Gastroesophageal sphincter (tissue), 4 donors: Measurements from ENCODE around the gene MRPL12. TPM values are rescaled to one million over a fixed set of nuclear protein-coding genes. Genes with fewer than 3 reads are reported as not detected.

Source experiments
- ATAC-seq: fragments of 150-250 bp; one replicate; pipeline ENCODE4 v1.9.1; 2016; ENCODE audit warnings: mild to moderate bottlenecking, moderate library complexity
- H3K27ac ChIP-seq, 4 donors: fragments of 200-600 bp; sonication (generic) in 3 of 4; 1 replicate in 3 of 4; 2 replicates in 1 of 4; pipeline ENCODE4 v1.5.1; 2016 to 2019
- H3K27me3 ChIP-seq: fragments of 200-600 bp; sonication (generic); one replicate; pipeline ENCODE4 v1.5.1; 2019
- H3K36me3 ChIP-seq, 2 donors: fragments of 200-600 bp; sonication (generic); one replicate each; pipeline ENCODE4 v1.5.1; 2019; ENCODE audit warnings: control low read depth in 1 of 2
- H3K4me1 ChIP-seq, 3 donors: fragments of 200-600 bp; sonication (generic); 1 replicate in 2 of 3; 2 replicates in 1 of 3; pipeline ENCODE4 v1.5.1; 2016 to 2019; ENCODE audit warnings: control low read depth in 2 of 3
- H3K4me3 ChIP-seq, 2 donors: fragments of 200-600 bp; sonication (generic); one replicate each; pipeline ENCODE4 v1.5.1; 2019; ENCODE audit warnings: mild to moderate bottlenecking in 1 of 2, moderate library complexity in 1 of 2
- H3K9me3 ChIP-seq, 3 donors: fragments of 200-600 bp; sonication (generic); one replicate each; pipeline ENCODE4 v1.5.1; 2017 to 2019; ENCODE audit warnings: control low read depth in 2 of 3
- CTCF ChIP-seq, 4 experiments: fragments of 200-600 bp in 2 of 4; fragments of 450-650 bp in 2 of 4; sonication (generic) in 1 of 4; IDR thresholded peaks; one replicate each; pipeline ENCODE4 v1.5.1; 2017 to 2019; ENCODE audit warnings: antibody characterized with exemption in 4 of 4, mild to moderate bottlenecking in 2 of 4, moderate library complexity in 2 of 4
- EP300 ChIP-seq: sonication (generic); formaldehyde crosslinking; IDR thresholded peaks from one replicate; pipeline ENCODE4 v1.6.1; 2017; ENCODE audit warnings: antibody characterized with exemption, mild to moderate bottlenecking
- POLR2A ChIP-seq, 2 donors: fragments of 450-650 bp; IDR thresholded peaks; one replicate each; pipeline ENCODE4 v1.6.1; 2017; ENCODE audit warnings: antibody characterized with exemption in 2 of 2, mild to moderate bottlenecking in 2 of 2, moderate library complexity in 1 of 2
- POLR2AphosphoS5 ChIP-seq: sonication (generic); formaldehyde crosslinking; IDR thresholded peaks from one replicate; pipeline ENCODE4 v1.6.1; 2017; ENCODE audit warnings: antibody characterized with exemption
- WGBS, 2 donors: methylation state at CpG; one replicate each; pipeline ENCODE4 v1.1.5; 2018; ENCODE audit warnings: low coverage in 1 of 2; 5-methylcytosine and 5-hydroxymethylcytosine counted together
- total RNA-seq, 4 donors: library from RNA; depleted of rRNA; stranded (reverse); fragments of >200 nt; gene quantifications; one replicate each; pipeline ENCODE4 v1.1.0, GENCODE V29; 2016

The MRPL12 gene
- total RNA-seq, 4 donors from 2014 or later: 27.5 to 42.9 (median 29.3) TPM

GRCh38 chr17:81684442-81684911 lies 18.7 kb upstream of the MRPL12 start:
- H3K9me3 ChIP-seq: no peaks in the 10 kb centered on the region
- peak overlapping the region; percentile 88 to 95 for H3K4me3 ChIP-seq
- H3K27me3 ChIP-seq: no peaks in the 10 kb centered on the region
- peaks cover 0 to 52% (median 24%) of the 10 kb centered on the region in 3 donors for H3K4me1 ChIP-seq
- peaks cover 0 to 65% of the 10 kb centered on the region in 2 donors for H3K36me3 ChIP-seq
- WGBS, 2 donors: 3 to 6% methylated on average over 9 to 13 of the region's 16 CpGs
- peak; percentile 48 for ATAC-seq
- TF ChIP-seq POLR2AphosphoS5 (no peak), POLR2A (IDR thresholded peaks at IDR 0.05) (no peak)
- peak overlapping the region; percentile 60 to 88 (median 88) for H3K27ac ChIP-seq

- Histone ChIP-seq H3K4me1 (peaks cover 0 to 52% (median 24%) of the 10 kb centered on the region in 3 donors), H3K27ac (peak overlapping the region in 1 of 4 donors; percentile 88), H3K27me3 (no peaks in the 10 kb centered on the region), H3K36me3 (peaks cover 0 to 65% of the 10 kb centered on the region in 2 donors), H3K4me3 (peak overlapping the region in 1 of 2 donors; percentile 95), H3K9me3 (no peaks in the 10 kb centered on the region)
- WGBS, 2 donors: 51% methylated on average over 11 of the region's 12 CpGs; no CpG with 5 or more reads in 1 of the 2 donors
- TF ChIP-seq CTCF (IDR thresholded peaks at IDR 0.05) (no peak), EP300 (no peak), POLR2AphosphoS5 (no peak), POLR2A (IDR thresholded peaks at IDR 0.05) (no peak)
- ATAC-seq: no peak
These were observed 18.1 kb upstream of the MRPL12 start for GRCh38 chr17:81685108-81685507.

- Histone ChIP-seq H3K9me3 (no peaks in the 10 kb centered on the region), H3K27me3 (no peaks in the 10 kb centered on the region), H3K36me3 (peaks cover 0 to 65% of the 10 kb centered on the region in 2 donors), H3K4me1 (peaks cover 0 to 50% (median 24%) of the 10 kb centered on the region in 3 donors), H3K27ac (no peak overlapping the region), H3K4me3 (no peak overlapping the region)
- no peak for ATAC-seq
- no CpG with 5 or more reads among the region's 20 CpGs for WGBS, 2 donors
- TF ChIP-seq POLR2AphosphoS5: no peak
- no peak for TF ChIP-seq CTCF (IDR thresholded peaks at IDR 0.05)
- no peak for TF ChIP-seq POLR2A (IDR thresholded peaks at IDR 0.05)
- TF ChIP-seq EP300: no peak
These were observed 16.6 kb upstream of the MRPL12 start for GRCh38 chr17:81686614-81687013.

GRCh38 chr17:81687770-81688541 lies 15.2 kb upstream of the MRPL12 start:
- no peak overlapping the region for H3K4me3 ChIP-seq
- no peaks in the 10 kb centered on the region for H3K27me3 ChIP-seq
- peaks cover 0 to 73% of the 10 kb centered on the region in 2 donors for H3K36me3 ChIP-seq
- peaks cover 0 to 36% (median 12%) of the 10 kb centered on the region in 3 donors for H3K4me1 ChIP-seq
- 97% methylated on average over 7 of the region's 41 CpGs; no CpG with 5 or more reads in 1 of the 2 donors for WGBS, 2 donors
- TF ChIP-seq EP300 (no peak), POLR2AphosphoS5 (no peak), POLR2A (IDR thresholded peaks at IDR 0.05) (no peak), CTCF (IDR thresholded peaks at IDR 0.05) (no peak)
- H3K27ac ChIP-seq: no peak overlapping the region
- H3K9me3 ChIP-seq: no peaks in the 10 kb centered on the region
- no peak for ATAC-seq

GRCh38 chr17:81688616-81689015 lies 14.6 kb upstream of the MRPL12 start:
- WGBS, 2 donors: 60 to 75% methylated on average over 1 to 2 of the region's 14 CpGs
- H3K27me3 ChIP-seq: no peaks in the 10 kb centered on the region
- H3K4me3 ChIP-seq: no peak overlapping the region
- no peak overlapping the region for H3K27ac ChIP-seq
- peaks cover 0 to 33% (median 12%) of the 10 kb centered on the region in 3 donors for H3K4me1 ChIP-seq
- peaks cover 0 to 80% of the 10 kb centered on the region in 2 donors for H3K36me3 ChIP-seq
- TF ChIP-seq POLR2AphosphoS5 (no peak), CTCF (IDR thresholded peaks at IDR 0.05) (no peak), POLR2A (IDR thresholded peaks at IDR 0.05) (no peak), EP300 (no peak)
- no peak for ATAC-seq
- H3K9me3 ChIP-seq: no peaks in the 10 kb centered on the region
